PC-3 (cell line): ENCODE results near the gene FAM222A.

Source experiments
- EZH2phosphoT487 ChIP-seq: fragments of 300-600 bp; sonication (generic); IDR thresholded peaks from 2 replicates; pipeline ENCODE4 v1.6.1; 2018; ENCODE audit warnings: mild to moderate bottlenecking, antibody characterized with exemption, low read length, borderline replicate concordance
- TF ChIP-seq, protein P1 (sequence below): fragments of 300-600 bp; sonication (generic); conservative IDR thresholded peaks from 2 replicates; pipeline ENCODE4 v1.5.1; 2017; ENCODE audit warnings: antibody characterized with exemption, low read depth, mild to moderate bottlenecking, low read length

DNA sequence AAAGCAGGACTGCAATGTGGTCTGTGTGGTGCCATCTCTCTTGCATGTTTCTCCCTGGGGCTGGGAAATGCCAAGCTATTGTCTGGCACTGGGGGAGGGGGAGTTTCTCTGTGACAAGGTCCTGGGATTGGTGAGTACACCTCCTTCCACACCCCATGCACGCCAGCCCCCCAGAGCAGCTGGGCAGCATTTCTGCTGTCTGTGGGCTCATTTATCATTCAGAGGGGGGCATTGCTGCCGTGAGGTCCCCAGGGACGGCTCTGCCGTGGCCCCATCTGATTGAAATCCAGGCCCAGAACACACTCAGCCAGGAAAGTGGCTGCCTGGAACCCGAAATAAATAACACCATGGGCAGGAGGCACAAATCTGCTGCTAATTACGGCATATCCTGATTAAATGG, 12.6 kb upstream of the FAM222A start:
- TF ChIP-seq, protein P1, sequence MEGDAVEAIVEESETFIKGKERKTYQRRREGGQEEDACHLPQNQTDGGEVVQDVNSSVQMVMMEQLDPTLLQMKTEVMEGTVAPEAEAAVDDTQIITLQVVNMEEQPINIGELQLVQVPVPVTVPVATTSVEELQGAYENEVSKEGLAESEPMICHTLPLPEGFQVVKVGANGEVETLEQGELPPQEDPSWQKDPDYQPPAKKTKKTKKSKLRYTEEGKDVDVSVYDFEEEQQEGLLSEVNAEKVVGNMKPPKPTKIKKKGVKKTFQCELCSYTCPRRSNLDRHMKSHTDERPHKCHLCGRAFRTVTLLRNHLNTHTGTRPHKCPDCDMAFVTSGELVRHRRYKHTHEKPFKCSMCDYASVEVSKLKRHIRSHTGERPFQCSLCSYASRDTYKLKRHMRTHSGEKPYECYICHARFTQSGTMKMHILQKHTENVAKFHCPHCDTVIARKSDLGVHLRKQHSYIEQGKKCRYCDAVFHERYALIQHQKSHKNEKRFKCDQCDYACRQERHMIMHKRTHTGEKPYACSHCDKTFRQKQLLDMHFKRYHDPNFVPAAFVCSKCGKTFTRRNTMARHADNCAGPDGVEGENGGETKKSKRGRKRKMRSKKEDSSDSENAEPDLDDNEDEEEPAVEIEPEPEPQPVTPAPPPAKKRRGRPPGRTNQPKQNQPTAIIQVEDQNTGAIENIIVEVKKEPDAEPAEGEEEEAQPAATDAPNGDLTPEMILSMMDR, result no peak
- TF ChIP-seq EZH2phosphoT487, result no peak
